Stimulated activated CD4-positive, alpha-beta T cell treated with anti-CD3 and anti-CD28 coated beads, TNF-alpha, amount 100 ng/mL, for 1 hour (primary cell): Measurements from ENCODE around the gene GRIN2A.

Experiments used
- DNase-seq, 3 donors: peaks; one replicate each; pipeline ENCODE4 v3.0.0-alpha.2; 2020; ENCODE audit warnings: low read depth in 3 of 3, low spot score in 1 of 3

Gene GRIN2A

GRCh38 chr16:9971907-9972306 is 210.3 kb downstream of the GRIN2A start:
- no peak for DNase-seq

- DNase-seq = no peak
Measured at GRCh38 chr16:9970796-9971195, 211.4 kb downstream of the GRIN2A start.

GRCh38 chr16:9970244-9970643 is 212.0 kb downstream of the GRIN2A start:
- DNase-seq = no peak

GRCh38 chr16:9969580-9969979 is 212.6 kb downstream of the GRIN2A start:
- no peak for DNase-seq

- no peak for DNase-seq
Measured at GRCh38 chr16:9966569-9967157, 215.6 kb downstream of the GRIN2A start.

- DNase-seq = no peak
Measured at GRCh38 chr16:9965079-9965478, 217.1 kb downstream of the GRIN2A start.

- no peak for DNase-seq
Measured at GRCh38 chr16:9964426-9964825, 217.8 kb downstream of the GRIN2A start.

- no peak for DNase-seq
Measured at GRCh38 chr16:9957433-9957832, 224.8 kb downstream of the GRIN2A start.

- DNase-seq = no peak
Measured at GRCh38 chr16:9957002-9957401, 225.2 kb downstream of the GRIN2A start.

GRCh38 chr16:9955677-9956076 is 226.6 kb downstream of the GRIN2A start:
- no peak for DNase-seq

GRCh38 chr16:9953908-9954570 is 228.2 kb downstream of the GRIN2A start:
- DNase-seq = no peak

- DNase-seq = no peak
Measured at GRCh38 chr16:9950658-9951057, 231.6 kb downstream of the GRIN2A start.

GRCh38 chr16:9949396-9949795 is 232.8 kb downstream of the GRIN2A start:
- DNase-seq = no peak

- no peak for DNase-seq
Measured at GRCh38 chr16:9948933-9949332, 233.3 kb downstream of the GRIN2A start.

GRCh38 chr16:9946022-9946720 is 236.1 kb downstream of the GRIN2A start:
- no peak for DNase-seq

GRCh38 chr16:9943121-9943520 is 239.1 kb downstream of the GRIN2A start:
- DNase-seq = no peak

- no peak for DNase-seq
Measured at GRCh38 chr16:9941245-9941644, 241.0 kb downstream of the GRIN2A start.

GRCh38 chr16:9934723-9935508 is 247.3 kb downstream of the GRIN2A start:
- DNase-seq = no peak

- DNase-seq = no peak
Measured at GRCh38 chr16:9932919-9933653, 249.1 kb downstream of the GRIN2A start.

GRCh38 chr16:9932000-9932399 is 250.2 kb downstream of the GRIN2A start:
- no peak for DNase-seq

- DNase-seq = no peak
Measured at GRCh38 chr16:9929836-9930235, 252.4 kb downstream of the GRIN2A start.
